ENCODE data around the gene CYP21A2.
"Not testable (repeated sequence)": the region's sequence is repeated elsewhere in the genome, so short reads cannot be mapped to it uniquely, and the experiment has no call there.

DNA sequence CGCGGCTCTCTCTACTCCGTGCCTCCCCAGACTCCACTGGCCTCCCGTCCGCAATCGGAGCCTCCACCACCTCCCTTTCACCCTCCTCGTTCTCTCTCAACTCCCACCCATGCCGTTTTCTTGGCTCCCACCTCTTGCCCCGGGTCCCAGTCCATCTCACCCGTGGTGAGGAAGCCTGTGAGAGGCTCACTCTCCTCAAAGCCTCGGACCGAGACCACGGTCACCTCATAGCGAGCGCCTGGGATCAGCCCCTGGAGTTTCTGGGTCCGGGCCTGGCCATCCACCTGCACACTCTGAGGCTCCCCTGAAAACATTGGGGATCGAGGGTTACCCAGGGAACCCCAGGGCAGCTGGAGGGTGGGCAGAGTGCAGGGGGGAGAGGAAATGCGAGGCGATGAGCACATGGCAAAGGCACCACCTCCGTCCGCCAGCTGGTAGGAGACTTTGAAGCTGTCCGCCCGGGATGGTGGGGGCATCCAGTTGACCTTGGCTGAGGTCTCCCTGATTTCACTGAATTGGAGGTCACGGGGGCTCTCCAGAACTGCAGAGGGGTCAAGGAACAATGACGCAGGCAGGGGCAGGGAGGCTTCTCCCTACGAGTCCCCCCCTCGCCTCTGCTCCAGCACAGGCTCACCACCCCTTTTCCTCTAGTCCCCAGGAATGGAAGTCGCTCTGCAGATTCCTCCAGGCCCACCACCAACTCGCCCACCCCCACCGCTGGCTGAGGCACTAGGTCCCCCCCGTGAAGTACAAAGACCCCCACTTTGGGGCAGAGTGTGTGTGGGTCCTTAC is 5.6 kb downstream of the CYP21A2 start:
- TF ChIP-seq, protein P1, sequence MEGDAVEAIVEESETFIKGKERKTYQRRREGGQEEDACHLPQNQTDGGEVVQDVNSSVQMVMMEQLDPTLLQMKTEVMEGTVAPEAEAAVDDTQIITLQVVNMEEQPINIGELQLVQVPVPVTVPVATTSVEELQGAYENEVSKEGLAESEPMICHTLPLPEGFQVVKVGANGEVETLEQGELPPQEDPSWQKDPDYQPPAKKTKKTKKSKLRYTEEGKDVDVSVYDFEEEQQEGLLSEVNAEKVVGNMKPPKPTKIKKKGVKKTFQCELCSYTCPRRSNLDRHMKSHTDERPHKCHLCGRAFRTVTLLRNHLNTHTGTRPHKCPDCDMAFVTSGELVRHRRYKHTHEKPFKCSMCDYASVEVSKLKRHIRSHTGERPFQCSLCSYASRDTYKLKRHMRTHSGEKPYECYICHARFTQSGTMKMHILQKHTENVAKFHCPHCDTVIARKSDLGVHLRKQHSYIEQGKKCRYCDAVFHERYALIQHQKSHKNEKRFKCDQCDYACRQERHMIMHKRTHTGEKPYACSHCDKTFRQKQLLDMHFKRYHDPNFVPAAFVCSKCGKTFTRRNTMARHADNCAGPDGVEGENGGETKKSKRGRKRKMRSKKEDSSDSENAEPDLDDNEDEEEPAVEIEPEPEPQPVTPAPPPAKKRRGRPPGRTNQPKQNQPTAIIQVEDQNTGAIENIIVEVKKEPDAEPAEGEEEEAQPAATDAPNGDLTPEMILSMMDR (IDR thresholded peaks at IDR 0.05; ENCODE audit: low read depth, low read length): not testable (repeated sequence)
- not testable (repeated sequence) for TF ChIP-seq POLR2A (IDR thresholded peaks at IDR 0.05; ENCODE audit: extremely low read depth, insufficient read length)
